Measurements from ENCODE around the gene LYPD5. TPM values are rescaled to one million over a fixed set of nuclear protein-coding genes. Genes with fewer than 3 reads are reported as not detected.
"Not testable (repeated sequence)": the region's sequence is repeated elsewhere in the genome, so short reads cannot be mapped to it uniquely, and the experiment has no call there.

The LYPD5 gene
- polyA plus RNA-seq, 1 donor from 2014 or later: not detected

- H3K27me3 ChIP-seq (ENCODE audit: insufficient read depth, low read depth, low read length): peaks cover 31% of the 10 kb centered on the region
- H3K4me3 ChIP-seq (ENCODE audit: low read length): no peak overlapping the region
- no peak overlapping the region for H3K4me2 ChIP-seq (ENCODE audit: low read length)
- no peak overlapping the region for H3K9ac ChIP-seq (ENCODE audit: low read length)
- no peak overlapping the region for H2AFZ ChIP-seq (ENCODE audit: low read depth, low read length)
- H3K79me2 ChIP-seq (replicated peaks; ENCODE audit: insufficient read depth, low read length): no peaks in the 10 kb centered on the region
- TF ChIP-seq, protein P1, sequence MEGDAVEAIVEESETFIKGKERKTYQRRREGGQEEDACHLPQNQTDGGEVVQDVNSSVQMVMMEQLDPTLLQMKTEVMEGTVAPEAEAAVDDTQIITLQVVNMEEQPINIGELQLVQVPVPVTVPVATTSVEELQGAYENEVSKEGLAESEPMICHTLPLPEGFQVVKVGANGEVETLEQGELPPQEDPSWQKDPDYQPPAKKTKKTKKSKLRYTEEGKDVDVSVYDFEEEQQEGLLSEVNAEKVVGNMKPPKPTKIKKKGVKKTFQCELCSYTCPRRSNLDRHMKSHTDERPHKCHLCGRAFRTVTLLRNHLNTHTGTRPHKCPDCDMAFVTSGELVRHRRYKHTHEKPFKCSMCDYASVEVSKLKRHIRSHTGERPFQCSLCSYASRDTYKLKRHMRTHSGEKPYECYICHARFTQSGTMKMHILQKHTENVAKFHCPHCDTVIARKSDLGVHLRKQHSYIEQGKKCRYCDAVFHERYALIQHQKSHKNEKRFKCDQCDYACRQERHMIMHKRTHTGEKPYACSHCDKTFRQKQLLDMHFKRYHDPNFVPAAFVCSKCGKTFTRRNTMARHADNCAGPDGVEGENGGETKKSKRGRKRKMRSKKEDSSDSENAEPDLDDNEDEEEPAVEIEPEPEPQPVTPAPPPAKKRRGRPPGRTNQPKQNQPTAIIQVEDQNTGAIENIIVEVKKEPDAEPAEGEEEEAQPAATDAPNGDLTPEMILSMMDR (IDR thresholded peaks at IDR 0.05; ENCODE audit: poor library complexity, severe bottlenecking): no peak
- TF ChIP-seq POLR2AphosphoS5 (IDR thresholded peaks at IDR 0.05): no peak
- TF ChIP-seq SMC3 (conservative IDR thresholded peaks at IDR 0.05; ENCODE audit: poor library complexity): no peak
- no peak for TF ChIP-seq TAF1 (IDR thresholded peaks at IDR 0.05; ENCODE audit: low read depth)
- no peak for TF ChIP-seq RAD21 (conservative IDR thresholded peaks at IDR 0.05)
- TF ChIP-seq EP300 (conservative IDR thresholded peaks at IDR 0.05; ENCODE audit: poor library complexity, severe bottlenecking): no peak
- no peak for TF ChIP-seq EZH2 (IDR thresholded peaks at IDR 0.05; ENCODE audit: borderline replicate concordance, insufficient read depth, low read length, poor library complexity, severe bottlenecking)
- no peak for TF ChIP-seq MXI1 (conservative IDR thresholded peaks at IDR 0.05; ENCODE audit: poor library complexity, severe bottlenecking)
- no peak for TF ChIP-seq REST (IDR thresholded peaks at IDR 0.05; ENCODE audit: borderline replicate concordance)
- H4K20me1 ChIP-seq (ENCODE audit: insufficient read depth): no peaks in the 10 kb centered on the region
- H3K27ac ChIP-seq (ENCODE audit: low read length): no peak overlapping the region
- H3F3A ChIP-seq (ENCODE audit: insufficient read depth, low read length, poor library complexity, severe bottlenecking): no peaks in the 10 kb centered on the region
- H3K36me3 ChIP-seq (ENCODE audit: insufficient read depth, low read length): no peaks in the 10 kb centered on the region
- H3K9me3 ChIP-seq (ENCODE audit: low read length): no peaks in the 10 kb centered on the region
- no peaks in the 10 kb centered on the region for H3K9me2 ChIP-seq (ENCODE audit: insufficient read depth, low read length)
Observed at GRCh38 chr19:43775299-43775890, 26.9 kb downstream of the LYPD5 start.

DNA sequence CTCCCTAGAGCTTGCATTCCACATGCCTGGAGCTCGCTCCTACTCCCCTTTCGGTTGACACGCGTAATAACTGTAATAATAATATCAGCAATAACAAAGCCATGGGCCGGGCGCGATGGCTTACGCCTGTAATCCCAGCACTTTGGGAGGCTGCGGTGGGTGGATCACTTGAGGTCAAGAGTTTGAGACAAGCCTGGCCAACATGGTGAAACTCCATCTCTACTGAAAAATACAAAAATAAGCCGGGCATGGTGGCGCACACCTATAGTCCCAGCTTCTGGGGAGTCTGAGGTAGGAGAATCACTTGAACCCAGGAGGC is 27.3 kb downstream of the LYPD5 start:
- H3K4me2 ChIP-seq (ENCODE audit: low read length); H3K9me2 ChIP-seq (ENCODE audit: insufficient read depth, low read length); H2AFZ ChIP-seq (ENCODE audit: low read depth, low read length); H3K36me3 ChIP-seq (ENCODE audit: insufficient read depth, low read length); H3F3A ChIP-seq (ENCODE audit: insufficient read depth, low read length, poor library complexity, severe bottlenecking); H3K9me3 ChIP-seq (ENCODE audit: low read length); H3K27ac ChIP-seq (ENCODE audit: low read length); H3K9ac ChIP-seq (ENCODE audit: low read length); H4K20me1 ChIP-seq (ENCODE audit: insufficient read depth); H3K79me2 ChIP-seq (replicated peaks; ENCODE audit: insufficient read depth, low read length): not testable (repeated sequence)
- Histone ChIP-seq H3K4me3 (ENCODE audit: low read length) (peak overlapping the region; percentile 66), H3K27me3 (ENCODE audit: insufficient read depth, low read depth, low read length) (peaks cover 31% of the 10 kb centered on the region)

All from neural cell (in vitro differentiated cells).